GM12878 (cell line): Measurements from ENCODE around the gene CCDC9B. TPM values are rescaled to one million over a fixed set of nuclear protein-coding genes. Genes with fewer than 3 reads are reported as not detected.

Experiments
- ATAC-seq: fragments of 200-7000 bp; cut with Tn5 transposase; 3 replicates; pipeline ENCODE4 v1.9.1; 2020; ENCODE audit warnings: mild to moderate bottlenecking, moderate library complexity
- BruUV-seq: library from RNA; stranded (reverse); fragments of 400-500 nt; replicated peaks from 2 replicates; lab custom pipeline; 2021; lab: Mats Ljungman, UMichigan
- CTCF ChIA-PET: fragments of 300-600 bp; sonication (Branson Sonifier 250); formaldehyde crosslinking; extraction: SDS; loops from one replicate; lab custom pipeline; 2021; ENCODE audit warnings: inconsistent platforms; lab: Yijun Ruan, JAX
- POLR2A ChIA-PET: fragments of 350-600 bp; formaldehyde crosslinking; extraction: SDS; loops from one replicate; lab custom pipeline; 2021; ENCODE audit warnings: inconsistent platforms; lab: Charles Lee
- RAD21 ChIA-PET: fragments of 300-600 bp; sonication (Branson Sonifier 250); formaldehyde crosslinking; loops from one replicate; lab custom pipeline; 2023; ENCODE audit warnings: antibody characterized with exemption; ENCODE audit not compliant: unreplicated experiment; lab: Charles Lee
- SMC1A ChIA-PET: fragments of 300-600 bp; sonication (Branson Sonifier 250); formaldehyde crosslinking; loops from one replicate; lab custom pipeline; 2023; ENCODE audit not compliant: unreplicated experiment, uncharacterized antibody; lab: Charles Lee
- DNase-seq: peaks from one replicate; pipeline ENCODE4 v3.0.0-alpha.2; 2011; ENCODE audit warnings: low read depth, low spot score
- FAIRE-seq: peaks from 3 replicates; lab custom pipeline; 2011; peaks lifted over from hg19 to GRCh38; lab: Jason Lieb, UNC
- H2AFZ ChIP-seq: 2 replicates; pipeline ENCODE4 v1.6.0; 2011; ENCODE audit warnings: low read depth, low read length, control low read depth; ENCODE audit not compliant: control insufficient read depth
- H3K27ac ChIP-seq: 2 replicates; pipeline ENCODE4 v1.5.1; 2011; ENCODE audit warnings: control low read depth; ENCODE audit not compliant: control insufficient read depth, insufficient read depth
- H3K27me3 ChIP-seq, 2 experiments: replicated peaks in 1 of 2; 2 replicates each; pipeline versions ENCODE4 v1.6.0 to v1.6.1; 2011; ENCODE audit warnings: low read length in 1 of 2; ENCODE audit not compliant: control insufficient read depth in 2 of 2, insufficient read depth in 2 of 2
- H3K36me3 ChIP-seq, 2 experiments: 2 replicates each; pipeline ENCODE4 v1.5.1; 2011; ENCODE audit warnings: low read length in 1 of 2; ENCODE audit not compliant: control insufficient read depth in 2 of 2, insufficient read depth in 2 of 2
- H3K4me1 ChIP-seq: 2 replicates; pipeline ENCODE4 v1.6.1; 2011; ENCODE audit warnings: mild to moderate bottlenecking, low read length, moderate library complexity, mixed read lengths; ENCODE audit not compliant: control insufficient read depth, insufficient read depth
- H3K4me2 ChIP-seq: 2 replicates; pipeline ENCODE4 v1.6.0; 2011; ENCODE audit warnings: control low read depth; ENCODE audit not compliant: control insufficient read depth, insufficient read depth
- H3K4me3 ChIP-seq: fragments of 200-600 bp; sonication (generic); 2 replicates; pipeline ENCODE4 v1.5.1; 2016
- H3K79me2 ChIP-seq: 2 replicates; pipeline ENCODE4 v1.6.0; 2011; ENCODE audit warnings: low read length; ENCODE audit not compliant: control insufficient read depth, insufficient read depth
- H3K9ac ChIP-seq: 2 replicates; pipeline ENCODE4 v1.8.0; 2011; ENCODE audit warnings: low read length, control low read depth, mixed read lengths; ENCODE audit not compliant: control insufficient read depth, insufficient read depth
- H3K9me3 ChIP-seq: replicated peaks from 3 replicates; pipeline ENCODE4 v1.5.1; 2011; ENCODE audit warnings: mild to moderate bottlenecking, low read length; ENCODE audit not compliant: control insufficient read depth, insufficient read depth
- H4K20me1 ChIP-seq: 2 replicates; pipeline ENCODE4 v1.6.0; 2011; ENCODE audit not compliant: control insufficient read depth, insufficient read depth
- IKZF1 ChIP-seq: fragments of 450-650 bp; conservative IDR thresholded peaks from 2 replicates; pipeline ENCODE4 v1.6.1; 2017; ENCODE audit warnings: antibody characterized with exemption, mild to moderate bottlenecking
- RAD21 ChIP-seq: IDR thresholded peaks from 2 replicates; pipeline ENCODE4 v1.6.1; 2011; ENCODE audit warnings: mild to moderate bottlenecking, low read depth, low read length, moderate library complexity; ENCODE audit not compliant: insufficient read depth
- SIN3A ChIP-seq: IDR thresholded peaks from 2 replicates; pipeline ENCODE4 v1.6.1; 2012; ENCODE audit warnings: low read depth, low read length, improper control_type of control experiment
- TBL1XR1 ChIP-seq: IDR thresholded peaks from 2 replicates; pipeline ENCODE4 v1.6.1; 2012; ENCODE audit warnings: low read depth, low read length, improper control_type of control experiment
- TCF3 ChIP-seq: IDR thresholded peaks from 2 replicates; pipeline ENCODE4 v1.6.1; 2012; ENCODE audit warnings: low read depth, mild to moderate bottlenecking, low read length, borderline replicate concordance; ENCODE audit not compliant: insufficient read depth
- WGBS: methylation state at CpG from one replicate; pipeline ENCODE4 v1.1.6; 2016; ENCODE audit warnings: low lambda C conversion rate; ENCODE audit not compliant: insufficient replicate concordance, insufficient coverage; ENCODE audit errors: missing lambda C conversion rate; 5-methylcytosine and 5-hydroxymethylcytosine counted together
- in situ Hi-C: fragments of 300-500 bp; cut with MboI; formaldehyde crosslinking; loops from 9 replicates; pipeline ENCODE4 v1.14.3; 2018; ENCODE audit warnings: mixed read lengths
- intact Hi-C: fragments of 100-400 bp; cut with micrococcal nuclease; formaldehyde crosslinking; loops from one replicate; pipeline ENCODE4 v1.14.2; 2022; ENCODE audit not compliant: unreplicated experiment
- polyA plus RNA-seq, 11 experiments: library from polyadenylated mRNA; depleted of rRNA in 4 of 11; unstranded in 6 of 11; stranded (reverse) in 5 of 11; fragments of >200 nt; fragmentation: Nextera tagmentation in 4 of 11; fragmentation: Illumina TruSeq in 1 of 11; extraction: Ambion mirVana in 4 of 11; extraction: Trizol in 1 of 11; gene quantifications; 1 replicate in 1 of 11; 2 replicates in 10 of 11; pipeline versions ENCODE4 v1.2.1 to v1.2.3, GENCODE V29; 2011 to 2016; ENCODE audit warnings: inconsistent platforms in 2 of 11, missing spikeins in 2 of 11, low read depth in 1 of 11
- total RNA-seq, 4 experiments: library from RNA; depleted of rRNA in 3 of 4; stranded (reverse); fragments of >200 nt in 3 of 4; fragmentation: Illumina TruSeq in 1 of 4; extraction: Trizol in 1 of 4; gene quantifications; 2 replicates each; pipeline versions ENCODE4 v1.2.1 to v1.2.3, GENCODE V29; 2013 to 2021
- TF ChIP-seq, protein P1 (sequence below): IDR thresholded peaks from 2 replicates; pipeline ENCODE4 v1.6.1; 2011; ENCODE audit warnings: low read depth, mild to moderate bottlenecking, low read length, moderate library complexity, borderline replicate concordance; ENCODE audit errors: extremely low read depth
- TF ChIP-seq, protein P2 (sequence below): fragments of 450-650 bp; IDR thresholded peaks from 2 replicates; pipeline ENCODE4 v1.6.1; 2018; ENCODE audit warnings: borderline replicate concordance, mild to moderate bottlenecking; ENCODE audit not compliant: partially characterized antibody
- TF ChIP-seq, protein P3 (sequence below): IDR thresholded peaks from 2 replicates; pipeline ENCODE4 v1.6.1; 2011; ENCODE audit warnings: borderline replicate concordance, low read depth, mild to moderate bottlenecking, moderate library complexity, mixed read lengths, low read length; ENCODE audit not compliant: insufficient read depth; ENCODE audit errors: extremely low read length

The CCDC9B gene
- total and polyA plus RNA-seq, 10 of the 15 experiments (the other 5 are each of a cell fraction or from before 2014, with no cell fraction given) = 0.01 to 0.08 (median 0.03) TPM; not detected in 6

DNA sequence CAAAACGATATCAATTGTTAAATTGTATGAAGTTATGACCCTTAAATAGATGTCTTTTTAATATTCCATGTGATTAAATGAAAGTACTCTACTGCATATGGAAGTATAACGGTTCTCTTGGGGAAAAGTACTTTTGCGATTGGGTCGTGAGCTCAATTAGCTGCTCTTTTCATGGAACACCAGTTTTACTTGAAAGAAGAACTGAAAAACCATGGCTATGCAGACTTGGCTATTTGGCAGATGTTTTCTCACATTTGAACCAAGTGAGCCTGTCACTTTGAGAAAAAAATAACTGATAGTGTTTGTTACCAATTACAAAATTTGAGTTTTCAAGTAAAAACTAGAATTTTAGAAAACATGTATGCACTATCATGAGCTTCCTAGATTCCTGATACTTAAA, 23.2 kb downstream of the CCDC9B start:
- no peak overlapping the region for H3K4me3 ChIP-seq
- no peaks in the 10 kb centered on the region for H4K20me1 ChIP-seq
- in situ Hi-C loops = no loop called here
- intact Hi-C loops = no loop called here
- DNase-seq = no peak
- H3K4me2 ChIP-seq = no peak overlapping the region
- peaks cover 5% of the 10 kb centered on the region; the same call in 1 of the 2 replicates for H3K4me1 ChIP-seq
- no peak overlapping the region for H3K27ac ChIP-seq
- ChIA-PET SMC1A (interaction anchor here (0.6 to 7.6 kb wide), 5 partner anchors 10 to 38 kb away, joined by 3 to 42 read pairs (median 3); no protein-coding TSS in a partner anchor), RAD21 (interaction anchor here (1.0 to 1.5 kb wide), 3 partner anchors 21 to 100 kb away, joined by 3 read pairs; no protein-coding TSS in a partner anchor), CTCF (interaction anchor here (0.7 to 17.6 kb wide), 10 partner anchors 7 to 105 kb away, joined by 3 to 336 read pairs (median 6); partner anchors contain the start of genes CCDC9B and PLCB2), POLR2A (interaction anchor here (0.8 kb wide), 1 partner anchor 27 kb away, joined by 3 read pairs; no protein-coding TSS in a partner anchor)
- 3% methylated on average over 4 of the region's 4 CpGs for WGBS
- H3K27me3 ChIP-seq = peaks cover 0 to 2% of the 10 kb centered on the region in 2 experiments; a peak in 2 of 4 replicates
- no peak for ATAC-seq
- H3K9ac ChIP-seq = no peak overlapping the region
- FAIRE-seq = no peak
- no TSS peak for BruUV-seq
- H3K36me3 ChIP-seq = no peaks in the 10 kb centered on the region
- no peaks in the 10 kb centered on the region for H3K9me3 ChIP-seq
- TF ChIP-seq TBL1XR1 (no peak), IKZF1 (no peak), TCF3 (no peak), SIN3A (no peak), RAD21 (no peak)
- TF ChIP-seq, protein P1, sequence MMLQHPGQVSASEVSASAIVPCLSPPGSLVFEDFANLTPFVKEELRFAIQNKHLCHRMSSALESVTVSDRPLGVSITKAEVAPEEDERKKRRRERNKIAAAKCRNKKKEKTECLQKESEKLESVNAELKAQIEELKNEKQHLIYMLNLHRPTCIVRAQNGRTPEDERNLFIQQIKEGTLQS = no peak
- TF ChIP-seq, protein P2, sequence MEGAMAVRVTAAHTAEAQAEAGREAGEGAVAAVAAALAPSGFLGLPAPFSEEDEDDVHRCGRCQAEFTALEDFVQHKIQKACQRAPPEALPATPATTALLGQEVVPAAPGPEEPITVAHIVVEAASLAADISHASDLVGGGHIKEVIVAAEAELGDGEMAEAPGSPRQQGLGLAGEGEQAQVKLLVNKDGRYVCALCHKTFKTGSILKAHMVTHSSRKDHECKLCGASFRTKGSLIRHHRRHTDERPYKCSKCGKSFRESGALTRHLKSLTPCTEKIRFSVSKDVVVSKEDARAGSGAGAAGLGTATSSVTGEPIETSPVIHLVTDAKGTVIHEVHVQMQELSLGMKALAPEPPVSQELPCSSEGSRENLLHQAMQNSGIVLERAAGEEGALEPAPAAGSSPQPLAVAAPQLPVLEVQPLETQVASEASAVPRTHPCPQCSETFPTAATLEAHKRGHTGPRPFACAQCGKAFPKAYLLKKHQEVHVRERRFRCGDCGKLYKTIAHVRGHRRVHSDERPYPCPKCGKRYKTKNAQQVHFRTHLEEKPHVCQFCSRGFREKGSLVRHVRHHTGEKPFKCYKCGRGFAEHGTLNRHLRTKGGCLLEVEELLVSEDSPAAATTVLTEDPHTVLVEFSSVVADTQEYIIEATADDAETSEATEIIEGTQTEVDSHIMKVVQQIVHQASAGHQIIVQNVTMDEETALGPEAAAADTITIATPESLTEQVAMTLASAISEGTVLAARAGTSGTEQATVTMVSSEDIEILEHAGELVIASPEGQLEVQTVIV = no peak
- TF ChIP-seq, protein P3, sequence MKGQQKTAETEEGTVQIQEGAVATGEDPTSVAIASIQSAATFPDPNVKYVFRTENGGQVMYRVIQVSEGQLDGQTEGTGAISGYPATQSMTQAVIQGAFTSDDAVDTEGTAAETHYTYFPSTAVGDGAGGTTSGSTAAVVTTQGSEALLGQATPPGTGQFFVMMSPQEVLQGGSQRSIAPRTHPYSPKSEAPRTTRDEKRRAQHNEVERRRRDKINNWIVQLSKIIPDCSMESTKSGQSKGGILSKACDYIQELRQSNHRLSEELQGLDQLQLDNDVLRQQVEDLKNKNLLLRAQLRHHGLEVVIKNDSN = no peak
- TF ChIP-seq, all 136 proteins: peak for 0
- Histone ChIP-seq H2AFZ (no peak overlapping the region), H3K79me2 (no peaks in the 10 kb centered on the region)
